Brain microvascular endothelial cell (primary cell): ENCODE measurements around the gene TMEM255B.

Experiments
- DNase-seq: peaks from one replicate; pipeline ENCODE4 v3.0.0-alpha.2; 2020
- H3K27ac ChIP-seq: fragments of 250-450 bp; sonication (Bioruptor Pico); 2 replicates; pipeline ENCODE4 v1.5.1; 2020; ENCODE audit warnings: mild to moderate bottlenecking, moderate library complexity
- H3K27me3 ChIP-seq: fragments of 250-450 bp; sonication (Bioruptor Pico); replicated peaks from 2 replicates; pipeline ENCODE4 v1.5.1; 2020; ENCODE audit warnings: mild to moderate bottlenecking
- H3K36me3 ChIP-seq: fragments of 250-450 bp; sonication (Bioruptor Pico); replicated peaks from 2 replicates; pipeline ENCODE4 v1.5.1; 2020; ENCODE audit warnings: mild to moderate bottlenecking
- H3K4me3 ChIP-seq: 2 replicates; pipeline ENCODE4 v1.5.1; 2011; ENCODE audit warnings: low read depth, mild to moderate bottlenecking, control low read depth, low read length, moderate library complexity
- in situ Hi-C: cut with HindIII; loops from 2 replicates; pipeline ENCODE4 v1.10.0; 2017; ENCODE audit warnings: low sequenced_read_pairs, low pct_ligation_motif_present
- TF ChIP-seq, protein P1 (sequence below): IDR thresholded peaks from 2 replicates; pipeline ENCODE4 v1.5.1; 2011; ENCODE audit warnings: low read depth, mild to moderate bottlenecking, moderate library complexity, low read length, control low read depth, inconsistent platforms; ENCODE audit errors: missing control alignments

Gene TMEM255B

DNA sequence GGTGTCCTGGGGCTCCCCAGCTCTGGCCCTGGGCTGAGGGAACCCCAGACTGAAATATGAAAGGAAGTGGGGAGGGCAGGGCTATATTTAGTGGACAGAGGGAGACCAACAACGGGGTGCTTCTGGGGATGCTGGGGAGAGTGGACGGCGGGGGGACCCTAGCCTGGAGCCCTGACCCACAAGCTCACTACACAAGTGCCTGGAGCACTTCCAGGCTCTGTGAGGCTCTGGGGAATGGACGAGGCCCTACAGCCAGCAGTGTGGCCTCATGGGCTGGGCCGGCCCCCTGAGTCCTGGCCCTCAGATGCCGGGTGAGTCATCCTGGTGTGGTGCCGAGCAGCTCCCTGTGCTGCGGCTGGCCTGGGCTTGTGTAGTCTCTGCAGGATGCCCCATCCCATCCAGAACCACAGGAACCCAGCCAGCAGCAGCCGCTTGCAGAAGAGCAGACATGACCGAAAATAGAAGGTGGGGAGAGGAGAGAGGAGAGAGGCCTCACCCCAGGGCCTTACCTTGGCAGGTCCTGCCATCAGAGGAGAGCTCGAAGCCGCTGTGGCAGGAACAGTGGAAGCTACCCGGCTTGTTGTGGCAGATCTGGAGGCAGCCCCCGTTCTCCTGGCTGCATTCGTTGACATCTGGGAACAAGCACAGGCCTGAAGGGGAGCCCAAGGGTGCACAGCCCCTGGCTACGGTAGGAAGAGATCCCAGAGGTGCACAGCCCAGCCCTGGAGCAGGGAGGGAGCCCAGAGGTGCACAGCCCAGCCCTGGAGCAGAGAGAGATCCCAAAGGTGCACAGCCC, 78.7 kb downstream of the TMEM255B start:
- H3K4me3 ChIP-seq, result peak overlapping the region; percentile 35
- H3K27ac ChIP-seq, result peak overlapping the region; percentile 98
- H3K27me3 ChIP-seq, result no peaks in the 10 kb centered on the region
- TF ChIP-seq, protein P1, sequence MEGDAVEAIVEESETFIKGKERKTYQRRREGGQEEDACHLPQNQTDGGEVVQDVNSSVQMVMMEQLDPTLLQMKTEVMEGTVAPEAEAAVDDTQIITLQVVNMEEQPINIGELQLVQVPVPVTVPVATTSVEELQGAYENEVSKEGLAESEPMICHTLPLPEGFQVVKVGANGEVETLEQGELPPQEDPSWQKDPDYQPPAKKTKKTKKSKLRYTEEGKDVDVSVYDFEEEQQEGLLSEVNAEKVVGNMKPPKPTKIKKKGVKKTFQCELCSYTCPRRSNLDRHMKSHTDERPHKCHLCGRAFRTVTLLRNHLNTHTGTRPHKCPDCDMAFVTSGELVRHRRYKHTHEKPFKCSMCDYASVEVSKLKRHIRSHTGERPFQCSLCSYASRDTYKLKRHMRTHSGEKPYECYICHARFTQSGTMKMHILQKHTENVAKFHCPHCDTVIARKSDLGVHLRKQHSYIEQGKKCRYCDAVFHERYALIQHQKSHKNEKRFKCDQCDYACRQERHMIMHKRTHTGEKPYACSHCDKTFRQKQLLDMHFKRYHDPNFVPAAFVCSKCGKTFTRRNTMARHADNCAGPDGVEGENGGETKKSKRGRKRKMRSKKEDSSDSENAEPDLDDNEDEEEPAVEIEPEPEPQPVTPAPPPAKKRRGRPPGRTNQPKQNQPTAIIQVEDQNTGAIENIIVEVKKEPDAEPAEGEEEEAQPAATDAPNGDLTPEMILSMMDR, result no peak
- in situ Hi-C loops, result no loop called here
- peak; percentile 96 for DNase-seq
- H3K36me3 ChIP-seq, result no peaks in the 10 kb centered on the region

DNA sequence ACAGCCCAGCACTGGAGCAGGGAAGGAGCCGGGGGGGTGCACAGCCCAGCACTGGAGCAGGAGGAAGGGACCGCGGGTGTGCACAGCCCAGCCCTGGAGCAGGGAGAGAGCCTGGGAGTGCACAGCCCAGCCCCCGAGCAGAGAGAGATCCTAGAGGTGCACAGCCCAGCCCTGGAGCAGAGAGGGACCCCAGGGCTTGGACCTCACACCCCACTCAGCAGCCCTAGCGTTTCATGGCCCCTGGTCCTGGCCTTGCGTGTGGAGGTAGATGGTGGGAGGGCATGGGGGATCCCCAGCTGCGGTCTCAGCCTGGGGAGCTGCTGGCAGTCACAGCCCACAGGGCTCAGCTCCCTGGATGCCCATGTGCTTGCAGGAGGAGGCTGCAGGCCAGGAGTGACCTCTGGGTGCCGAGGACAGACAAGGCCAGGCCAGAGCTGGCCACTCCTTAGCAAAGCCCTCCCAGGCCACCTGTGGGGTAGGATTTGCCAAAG, 79.7 kb downstream of the TMEM255B start:
- TF ChIP-seq, protein P1, result no peak
- Histone ChIP-seq H3K4me3 (peak overlapping the region; percentile 3), H3K27me3 (no peaks in the 10 kb centered on the region), H3K27ac (no peak overlapping the region), H3K36me3 (no peaks in the 10 kb centered on the region)
- DNase-seq, result no peak
- in situ Hi-C loops, result no loop called here

DNA sequence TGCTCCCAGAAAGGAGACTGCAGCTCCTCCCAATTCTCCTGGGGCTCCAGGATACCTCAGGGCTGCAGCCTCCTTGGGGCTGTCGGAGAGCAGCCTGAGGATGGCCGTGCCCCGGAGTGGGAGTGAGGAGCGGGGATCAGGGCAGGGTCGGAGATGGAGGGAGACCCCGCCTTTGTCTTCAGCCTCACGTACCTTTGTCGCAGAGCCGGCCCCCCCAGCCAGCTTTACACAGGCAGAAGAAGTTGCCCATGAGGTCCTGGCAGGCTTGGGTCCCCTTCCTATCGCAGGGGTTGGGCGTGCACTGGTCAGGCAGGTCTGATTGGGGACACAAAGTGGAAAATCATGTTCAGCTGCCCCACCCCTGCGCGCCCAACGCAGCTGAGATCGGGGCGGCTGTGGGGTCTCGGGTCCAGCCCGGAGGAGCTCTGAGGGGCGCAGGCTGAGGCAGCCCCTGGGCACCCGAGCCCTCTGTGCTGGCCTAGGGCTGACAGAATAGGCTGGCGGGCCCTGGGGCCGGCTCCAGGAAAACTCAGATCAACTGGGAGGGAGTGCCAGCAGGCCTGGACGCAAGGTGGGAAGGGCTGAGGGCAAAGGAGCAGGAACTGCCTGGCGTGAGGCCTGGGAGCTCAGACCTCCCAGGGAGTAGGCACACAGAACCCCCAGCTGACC, 80.6 kb downstream of the TMEM255B start:
- DNase-seq, result no peak
- in situ Hi-C loops, result no loop called here
- TF ChIP-seq, protein P1, result no peak
- no peak overlapping the region for H3K27ac ChIP-seq
- H3K27me3 ChIP-seq, result no peaks in the 10 kb centered on the region
- no peak overlapping the region for H3K4me3 ChIP-seq
- no peaks in the 10 kb centered on the region for H3K36me3 ChIP-seq

DNA sequence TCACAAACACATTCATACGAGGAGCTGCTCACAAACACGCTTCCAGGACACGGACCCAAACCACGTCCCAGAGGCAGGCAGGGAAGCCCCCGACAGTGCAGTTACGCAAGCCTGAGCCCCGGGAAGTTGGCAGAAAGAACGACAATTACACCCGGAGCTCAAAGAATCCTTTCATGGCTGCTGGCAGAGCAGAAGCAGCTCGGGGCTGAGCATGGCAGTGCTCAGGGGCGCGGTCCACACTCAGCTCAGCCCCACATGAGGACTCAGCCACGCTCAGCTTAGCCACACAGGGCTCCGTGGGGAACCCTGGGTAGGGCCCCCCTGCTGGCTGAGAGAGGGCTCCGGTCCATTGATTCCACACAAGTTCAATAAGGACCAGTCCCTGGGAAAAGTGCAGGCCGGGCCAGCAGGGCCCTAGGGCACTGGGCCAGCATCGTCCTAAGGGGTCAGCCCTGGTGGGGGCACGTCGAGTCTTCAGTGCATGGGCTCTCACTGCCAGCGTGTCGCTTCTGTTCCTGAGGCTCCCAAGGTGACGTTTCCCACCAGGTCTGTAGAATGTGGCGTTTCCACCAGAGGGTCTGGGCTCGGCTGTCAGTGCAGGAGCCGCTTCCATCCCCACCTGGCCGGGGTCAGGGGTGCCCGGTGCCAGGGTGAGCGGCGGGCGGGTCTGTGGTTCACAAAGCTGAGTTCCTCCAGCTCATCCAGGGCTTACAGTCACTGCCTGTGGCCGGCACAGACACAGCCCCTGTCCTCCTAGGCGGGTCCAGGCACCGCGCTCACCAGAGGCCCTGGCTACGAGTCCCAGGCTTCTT, 81.7 kb downstream of the TMEM255B start:
- no peaks in the 10 kb centered on the region for H3K27me3 ChIP-seq
- in situ Hi-C loops, result no loop called here
- H3K27ac ChIP-seq, result no peak overlapping the region
- no peak overlapping the region for H3K4me3 ChIP-seq
- H3K36me3 ChIP-seq, result no peaks in the 10 kb centered on the region
- no peak for DNase-seq
- TF ChIP-seq, protein P1, result peak; percentile 3

DNA sequence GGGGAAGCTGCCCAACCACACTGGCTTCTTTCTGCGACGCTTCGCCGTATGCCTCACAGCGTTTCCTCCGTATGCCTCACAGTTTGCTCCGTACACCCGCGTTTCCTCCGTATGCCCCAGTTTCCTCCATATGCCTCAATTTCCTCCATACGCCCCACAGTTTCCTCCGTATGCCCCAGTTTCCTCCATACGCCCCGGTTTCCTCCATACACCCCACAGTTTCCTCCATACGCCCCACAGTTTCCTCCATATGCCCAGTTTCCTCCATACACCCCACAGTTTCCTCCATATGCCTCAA, 82.3 kb downstream of the TMEM255B start:
- Histone ChIP-seq H3K27me3 (no peaks in the 10 kb centered on the region), H3K27ac (no peak overlapping the region), H3K4me3 (no peak overlapping the region), H3K36me3 (no peaks in the 10 kb centered on the region)
- TF ChIP-seq, protein P1, result no peak
- no peak for DNase-seq
- in situ Hi-C loops, result no loop called here
